HepG2 (cell line): ENCODE measurements around the gene CACNB4. TPM values are rescaled to one million over a fixed set of nuclear protein-coding genes. Genes with fewer than 3 reads are reported as not detected.

Experiments
- FOXP4 ChIP-seq: sonication (generic); formaldehyde crosslinking; IDR thresholded peaks from 2 replicates; pipeline ENCODE4 v1.4.0; 2020; ENCODE audit warnings: missing genetic modification reagents
- GFI1 ChIP-seq: sonication (generic); formaldehyde crosslinking; IDR thresholded peaks from 2 replicates; pipeline ENCODE4 v1.5.0; 2020; ENCODE audit warnings: missing genetic modification reagents, mild to moderate bottlenecking, borderline replicate concordance
- HINFP ChIP-seq: sonication (generic); formaldehyde crosslinking; IDR thresholded peaks from 2 replicates; pipeline ENCODE4 v1.4.0; 2020; ENCODE audit warnings: low read depth, mild to moderate bottlenecking, missing genetic modification reagents
- HNF4A ChIP-seq: sonication (generic); formaldehyde crosslinking; IDR thresholded peaks from 2 replicates; pipeline ENCODE4 v1.4.0; 2020; ENCODE audit warnings: missing genetic modification reagents
- MED8 ChIP-seq: sonication (generic); formaldehyde crosslinking; IDR thresholded peaks from 2 replicates; pipeline ENCODE4 v1.8.1; 2023; ENCODE audit warnings: mild to moderate bottlenecking, missing genetic modification reagents; ENCODE audit not compliant: insufficient replicate concordance
- MZF1 ChIP-seq: sonication (generic); formaldehyde crosslinking; IDR thresholded peaks from 2 replicates; pipeline ENCODE4 v1.8.1; 2023; ENCODE audit warnings: mild to moderate bottlenecking, missing genetic modification reagents, borderline replicate concordance
- PAXIP1 ChIP-seq: sonication (generic); formaldehyde crosslinking; conservative IDR thresholded peaks from 2 replicates; pipeline ENCODE4 v1.4.0; 2020; ENCODE audit warnings: mild to moderate bottlenecking, missing genetic modification reagents, moderate library complexity
- PHB2 ChIP-seq: fragments of 450-650 bp; IDR thresholded peaks from 2 replicates; pipeline ENCODE4 v1.6.1; 2018; ENCODE audit not compliant: partially characterized antibody
- PHF20 ChIP-seq: sonication (generic); formaldehyde crosslinking; IDR thresholded peaks from 2 replicates; pipeline ENCODE4 v1.5.0; 2020; ENCODE audit warnings: mild to moderate bottlenecking, missing genetic modification reagents
- PRDM10 ChIP-seq: sonication (generic); formaldehyde crosslinking; IDR thresholded peaks from 2 replicates; pipeline ENCODE4 v1.4.0; 2020; ENCODE audit warnings: low read depth, missing genetic modification reagents
- SMARCC2 ChIP-seq: fragments of 450-650 bp; IDR thresholded peaks from 2 replicates; pipeline ENCODE4 v1.6.1; 2017; ENCODE audit warnings: antibody characterized with exemption, mild to moderate bottlenecking
- SOX5 ChIP-seq: IDR thresholded peaks from 2 replicates; pipeline ENCODE4 v1.6.1; 2016; ENCODE audit warnings: borderline replicate concordance
- SSRP1 ChIP-seq: IDR thresholded peaks from 2 replicates; pipeline ENCODE4 v1.6.1; 2016; ENCODE audit warnings: control low read depth
- ZNF138 ChIP-seq: sonication (generic); formaldehyde crosslinking; IDR thresholded peaks from 2 replicates; pipeline ENCODE4 v1.5.0; 2020; ENCODE audit warnings: mild to moderate bottlenecking, low read depth, missing genetic modification reagents
- ZNF501 ChIP-seq: sonication (generic); formaldehyde crosslinking; IDR thresholded peaks from 2 replicates; pipeline ENCODE4 v1.5.1; 2020; ENCODE audit warnings: mild to moderate bottlenecking, moderate library complexity, missing genetic modification reagents
- ZNF510 ChIP-seq: sonication (generic); formaldehyde crosslinking; IDR thresholded peaks from 2 replicates; pipeline ENCODE4 v1.4.0; 2020; ENCODE audit warnings: low read depth, mild to moderate bottlenecking, missing genetic modification reagents
- ZSCAN31 ChIP-seq: sonication (generic); formaldehyde crosslinking; IDR thresholded peaks from 2 replicates; pipeline ENCODE4 v1.5.0; 2020; ENCODE audit warnings: low read depth, mild to moderate bottlenecking, missing genetic modification reagents
- polyA plus RNA-seq, 8 experiments: library from polyadenylated mRNA; depleted of rRNA in 3 of 8; stranded (reverse) in 7 of 8; unstranded in 1 of 8; fragments of >200 nt; fragmentation: Illumina TruSeq in 4 of 8; extraction: Trizol in 4 of 8; gene quantifications; 2 replicates each; pipeline versions ENCODE4 v1.2.1 to v1.2.3, GENCODE V29; 2011 to 2016; ENCODE audit warnings: low read depth in 4 of 8, missing spikeins in 1 of 8, mixed read lengths in 1 of 8; ENCODE audit not compliant: insufficient read depth in 1 of 8
- total RNA-seq, 5 experiments: library from RNA; depleted of rRNA; stranded (reverse); fragments of >200 nt; fragmentation: Illumina TruSeq; extraction: Trizol; gene quantifications; 2 replicates each; pipeline ENCODE4 v1.2.3, GENCODE V29; 2016; ENCODE audit warnings: low read depth in 1 of 5

Gene CACNB4
- total and polyA plus RNA-seq, 2 of the 13 experiments (the other 11 are each of a cell fraction or from before 2014, with no cell fraction given) = 5.1 to 14.3 TPM

- peak; percentile 67 for TF ChIP-seq HNF4A
- TF ChIP-seq ZSCAN31 = peak; percentile 34; the same call in 1 of the 2 replicates
- peak; percentile 33; the same call in 1 of the 2 replicates for TF ChIP-seq ZNF501 (CRISPR knock-in tag)
- TF ChIP-seq ZNF138 (CRISPR knock-in tag) = no peak
- TF ChIP-seq SSRP1 = no peak
- TF ChIP-seq PAXIP1 = peak; percentile 82
- no peak for TF ChIP-seq SMARCC2
- peak; percentile 98 for TF ChIP-seq SOX5
- no peak for TF ChIP-seq MZF1 (CRISPR knock-in tag)
- TF ChIP-seq PHB2 = no peak
- TF ChIP-seq GFI1 (CRISPR knock-in tag) = no peak; the same call in 1 of the 2 replicates
- TF ChIP-seq PHF20 (CRISPR knock-in tag) = no peak
- TF ChIP-seq ZNF510 = peak; percentile 87; the same call in 1 of the 2 replicates
- TF ChIP-seq FOXP4 (CRISPR knock-in tag) = peak; percentile 84; the same call in 1 of the 2 replicates
- no peak for TF ChIP-seq MED8
- TF ChIP-seq HINFP (CRISPR knock-in tag) = 0 out of 2 replicates have a peak, but pooled peaks have one; percentile 29
- 0 out of 2 replicates have a peak, but pooled peaks have one; percentile 27 for TF ChIP-seq PRDM10 (CRISPR knock-in tag)
Measured at GRCh38 chr2:151842830-151843690, 255.8 kb downstream of the CACNB4 start (continued).
